ENCODE measurements around the gene RBM17.
"Not testable (repeated sequence)": the region's sequence is repeated elsewhere in the genome, so short reads cannot be mapped to it uniquely, and the experiment has no call there.

The RBM17 gene

DNA sequence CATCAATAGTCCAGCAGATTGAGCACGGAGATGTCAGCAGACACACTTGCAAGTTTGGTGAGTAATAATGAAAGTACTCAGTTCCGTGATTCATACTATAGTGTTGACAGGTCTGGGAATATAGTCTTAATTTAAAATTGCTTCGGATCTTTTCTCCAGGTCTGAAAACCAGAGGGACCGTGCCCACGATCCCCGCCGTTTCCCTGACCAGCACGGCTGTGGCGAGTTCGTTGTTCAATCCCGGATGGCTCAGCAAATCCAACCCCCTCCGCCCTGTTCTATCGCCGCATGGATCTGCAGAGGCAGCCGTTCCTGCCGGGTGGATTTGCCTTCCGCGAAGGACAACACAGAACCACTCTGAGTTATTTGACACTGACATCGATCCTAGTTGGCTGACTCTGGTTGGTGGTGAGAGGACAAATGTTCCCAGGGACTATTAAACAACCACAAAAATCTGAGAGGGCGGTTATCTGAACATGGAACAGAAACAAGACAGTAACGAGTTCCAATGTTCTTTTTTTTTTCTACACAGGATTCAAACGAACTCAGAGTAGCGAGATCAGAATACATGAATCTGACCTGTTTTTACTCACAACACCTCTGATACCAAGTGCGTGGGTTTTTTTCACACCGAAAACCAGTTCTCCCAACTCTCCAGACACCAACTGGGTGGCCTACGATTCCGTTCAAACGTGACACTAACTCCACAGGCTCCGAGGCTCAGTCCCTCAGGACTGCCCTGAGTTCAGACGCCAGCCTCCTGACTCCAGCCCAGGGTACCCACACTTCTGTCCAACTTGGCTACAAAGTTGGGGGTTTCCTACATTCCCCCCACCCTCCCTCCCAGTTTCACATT, 52.7 kb downstream of the RBM17 start:
- intact Hi-C loops (cut with DNase I): no loop called here
- DNase-seq: no peak

DNA sequence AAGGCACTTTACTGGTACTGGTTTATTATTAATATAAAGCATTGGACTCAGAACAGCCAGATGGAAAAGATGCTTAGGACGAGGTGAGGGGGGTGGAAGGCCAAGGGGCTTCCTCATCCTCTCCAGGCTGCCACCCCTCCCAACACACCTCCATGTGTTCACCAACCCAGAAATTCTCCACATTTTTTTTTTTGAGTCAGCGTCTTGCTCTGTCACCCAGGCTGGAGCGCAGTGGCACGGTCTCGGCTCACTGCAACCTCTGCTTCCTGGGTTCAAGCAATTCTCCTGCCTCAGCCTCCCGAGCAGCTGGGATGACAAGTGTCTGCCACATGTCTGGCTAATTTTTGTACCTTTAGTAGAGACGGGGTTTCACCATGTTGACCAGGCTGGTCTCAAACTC, 53.4 kb downstream of the RBM17 start:
- intact Hi-C loops (cut with DNase I); DNase-seq: not testable (repeated sequence)

GRCh38 chr10:6142644-6143043, 53.8 kb downstream of the RBM17 start:
- DNase-seq: no peak
- intact Hi-C loops (cut with DNase I): no loop called here

DNA sequence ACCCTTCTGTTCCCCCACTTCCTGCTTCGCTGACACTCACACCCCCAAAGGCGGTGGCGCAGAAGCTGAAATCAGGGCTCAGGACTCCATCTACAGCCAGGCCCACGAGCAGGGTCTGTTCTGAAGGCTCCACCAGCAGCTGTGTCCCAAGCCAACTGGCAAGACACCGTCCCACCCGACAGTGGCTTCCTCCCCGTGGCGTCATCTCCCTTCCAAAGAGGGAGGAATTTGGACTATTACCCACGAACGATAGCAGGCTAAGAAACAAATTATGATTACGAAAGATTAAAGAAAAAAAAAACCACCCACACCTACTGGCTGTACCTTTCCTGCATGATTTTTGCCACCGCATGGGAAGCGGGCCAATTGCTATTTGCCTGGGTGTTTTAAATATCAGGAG, 54.3 kb downstream of the RBM17 start:
- DNase-seq: no peak
- intact Hi-C loops (cut with DNase I): no loop called here

DNA sequence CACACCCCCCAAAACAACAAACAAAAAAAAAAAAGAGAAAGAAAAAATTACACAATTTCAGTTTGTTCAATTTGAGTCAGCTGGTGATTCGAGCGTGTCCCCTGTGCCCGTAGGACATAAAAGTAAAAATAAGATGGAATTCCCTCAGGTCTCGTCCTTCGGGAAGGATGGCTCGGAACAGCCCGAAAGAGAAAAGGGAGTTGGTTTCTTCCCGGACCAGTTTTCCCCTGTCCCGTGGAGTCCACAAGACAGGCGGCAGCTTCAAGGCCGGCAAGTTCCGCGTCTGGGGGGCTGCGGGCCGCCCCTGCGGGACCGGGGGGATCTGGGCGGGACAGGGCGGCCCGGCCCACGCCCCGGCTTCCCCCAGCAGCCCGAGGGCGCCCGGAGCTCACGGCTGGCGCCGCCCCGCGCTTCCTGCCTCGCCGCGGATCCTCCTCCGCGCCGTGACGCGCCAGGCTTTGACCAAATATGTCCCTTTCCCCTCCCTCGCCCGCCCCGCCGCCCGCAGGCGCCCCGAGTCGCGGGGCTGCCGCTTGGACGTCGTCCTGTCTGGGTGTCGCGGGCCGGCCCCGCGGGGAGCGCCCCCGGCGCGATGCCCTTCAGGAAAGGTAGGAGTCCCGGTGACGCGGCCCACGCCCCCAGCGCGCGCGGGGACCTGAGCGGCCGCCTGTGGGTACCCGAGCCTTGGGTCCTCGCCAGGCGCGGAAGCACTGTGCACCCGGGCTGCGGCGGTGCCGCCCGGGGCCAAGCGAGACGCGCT, 55.8 kb downstream of the RBM17 start:
- intact Hi-C loops (cut with DNase I): no loop called here
- DNase-seq: peak; percentile 62 to 95 (median 90)

DNA sequence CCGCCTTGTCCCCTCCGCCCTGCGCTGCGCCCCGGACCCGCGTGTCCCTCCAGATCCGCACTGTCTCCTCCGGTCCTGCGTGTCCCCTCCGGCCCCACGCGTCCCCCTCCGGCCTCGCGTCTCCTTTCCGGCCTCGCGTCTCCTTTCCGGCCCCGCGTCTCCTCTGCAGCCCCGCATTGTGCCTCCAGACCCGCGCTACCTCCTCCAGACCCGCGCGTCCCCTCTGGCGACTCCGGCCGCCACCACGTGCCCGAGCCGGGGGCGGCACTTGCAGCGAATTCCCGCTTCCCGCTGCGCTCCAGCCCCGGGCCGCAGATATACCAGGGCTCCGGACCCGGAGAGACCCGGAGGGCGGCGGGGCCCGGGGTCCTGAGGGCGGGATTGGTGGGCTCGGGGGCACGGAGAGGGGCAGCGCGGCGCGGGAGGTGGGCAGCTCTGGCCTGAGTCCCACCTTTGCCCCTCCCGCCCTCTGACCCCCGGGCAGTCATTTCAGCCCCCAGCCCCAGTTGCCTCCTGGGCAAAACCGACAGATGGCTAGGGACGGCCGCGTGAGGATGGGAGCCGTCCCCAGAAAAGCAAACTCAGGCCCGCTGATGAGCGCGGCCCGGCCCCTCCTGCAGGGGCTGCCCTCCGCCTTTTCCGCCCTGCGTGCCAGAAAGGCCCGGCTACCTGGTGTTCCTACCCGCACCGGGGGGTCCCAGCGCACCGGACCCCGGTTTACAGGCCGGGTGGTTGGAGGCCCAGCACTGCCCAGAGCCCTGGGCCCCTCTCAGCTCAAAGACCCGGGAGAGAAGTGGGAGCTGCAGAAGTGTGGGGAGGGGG, 56.5 kb downstream of the RBM17 start:
- peak in 11 of 42 donors; percentile 18 to 57 (median 40) for DNase-seq
- intact Hi-C loops (cut with DNase I): no loop called here

DNA sequence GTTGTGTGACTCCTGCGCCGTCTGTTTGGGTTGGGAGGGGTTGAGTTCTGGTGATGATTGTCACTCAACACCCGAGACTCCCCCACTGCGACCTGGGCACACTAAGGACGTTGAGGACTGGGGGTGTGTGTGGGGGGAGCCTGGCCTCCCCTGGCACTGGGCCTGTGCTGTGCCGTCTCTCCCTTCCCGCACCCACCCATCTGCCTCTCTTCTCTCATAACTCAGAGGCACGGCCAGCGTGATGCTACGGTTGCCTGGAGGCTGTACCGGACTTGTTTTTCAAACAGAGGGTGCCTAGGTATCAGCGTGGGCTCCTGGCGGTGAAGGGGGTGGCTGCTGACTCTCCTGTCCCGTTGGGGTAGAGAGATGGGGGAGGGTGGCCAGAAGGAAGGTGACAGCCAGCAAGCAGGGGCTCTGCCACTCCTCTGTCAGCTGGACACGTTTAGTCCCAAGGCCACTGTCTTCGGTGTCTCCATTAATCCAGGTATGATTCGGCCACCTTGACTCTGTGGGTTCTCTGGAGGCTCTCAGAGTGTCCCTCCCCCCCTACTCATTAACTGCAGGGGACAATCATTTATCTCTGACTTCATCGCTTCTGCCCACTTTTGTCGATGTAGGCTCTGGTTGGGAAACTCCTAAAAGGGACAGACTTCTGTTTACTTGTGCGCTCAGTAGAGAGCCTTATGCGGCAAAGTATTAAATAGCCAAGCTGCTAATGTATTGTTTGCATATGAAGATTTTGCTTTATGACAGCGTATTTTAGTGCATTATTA, 57.4 kb downstream of the RBM17 start:
- DNase-seq: no peak
- intact Hi-C loops (cut with DNase I): no loop called here

GRCh38 chr10:6146921-6147320, 58.1 kb downstream of the RBM17 start:
- intact Hi-C loops (cut with DNase I): no loop called here
- DNase-seq: peak in 1 of 42 donors; percentile 15

DNA sequence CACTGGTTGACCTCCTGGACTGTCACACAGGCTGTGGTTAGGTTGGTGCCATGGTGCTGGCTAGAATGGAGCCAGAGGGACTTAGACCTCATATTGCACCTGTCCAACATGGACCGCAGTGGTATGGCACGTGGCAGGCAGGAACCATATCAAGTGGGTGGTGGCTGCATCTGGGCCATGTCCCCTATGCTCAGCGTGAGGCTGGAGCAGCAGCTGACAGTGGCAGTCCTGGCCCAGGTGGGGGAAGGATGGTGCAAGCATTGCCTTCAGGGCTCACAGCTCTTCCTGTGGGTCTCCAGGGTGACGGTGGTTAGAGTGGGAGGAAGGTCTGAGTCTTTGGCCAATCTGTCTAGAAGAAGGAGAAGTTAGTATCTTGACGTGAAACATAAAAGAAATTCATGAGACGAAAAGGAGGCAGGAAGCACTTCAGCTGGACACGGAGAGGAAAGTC, 59.4 kb downstream of the RBM17 start:
- intact Hi-C loops (cut with DNase I): no loop called here

DNA sequence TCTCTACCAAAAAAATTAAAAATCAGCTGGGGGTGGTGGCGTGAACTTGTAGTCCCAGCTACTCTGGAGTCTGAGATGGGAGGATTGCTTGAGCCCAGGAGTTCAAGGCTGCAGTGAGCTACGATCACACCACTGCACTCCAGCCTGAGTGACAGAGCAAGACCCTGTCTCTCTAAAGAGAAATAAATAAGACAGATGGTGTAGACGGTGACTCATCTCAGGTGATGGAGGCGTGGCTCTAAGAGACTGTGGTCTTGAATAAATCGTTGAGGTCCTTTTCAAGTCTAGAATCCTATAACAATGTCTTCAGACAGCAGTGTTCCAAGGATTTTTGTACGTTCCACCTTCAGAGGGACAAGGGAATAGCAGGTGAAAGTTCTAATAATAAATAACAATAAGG, 60.1 kb downstream of the RBM17 start:
- no peak for DNase-seq
- intact Hi-C loops (cut with DNase I): no loop called here

More for the DNA sequence above, 59.4 kb downstream of the RBM17 start:
- no peak for DNase-seq

- intact Hi-C loops (cut with DNase I): loop anchor here (5.0 kb wide), 1 partner anchor 39 kb away; no protein-coding TSS in a partner anchor
- peak in 41 of 42 donors; percentile 48 to 88 (median 75) for DNase-seq
Observed at GRCh38 chr10:6151087-6151977, 62.5 kb downstream of the RBM17 start.

- intact Hi-C loops (cut with DNase I): loop anchor here (5.0 kb wide), 1 partner anchor 42 kb away; no protein-coding TSS in a partner anchor
Observed at GRCh38 chr10:6153845-6154244, 65.0 kb downstream of the RBM17 start.

DNA sequence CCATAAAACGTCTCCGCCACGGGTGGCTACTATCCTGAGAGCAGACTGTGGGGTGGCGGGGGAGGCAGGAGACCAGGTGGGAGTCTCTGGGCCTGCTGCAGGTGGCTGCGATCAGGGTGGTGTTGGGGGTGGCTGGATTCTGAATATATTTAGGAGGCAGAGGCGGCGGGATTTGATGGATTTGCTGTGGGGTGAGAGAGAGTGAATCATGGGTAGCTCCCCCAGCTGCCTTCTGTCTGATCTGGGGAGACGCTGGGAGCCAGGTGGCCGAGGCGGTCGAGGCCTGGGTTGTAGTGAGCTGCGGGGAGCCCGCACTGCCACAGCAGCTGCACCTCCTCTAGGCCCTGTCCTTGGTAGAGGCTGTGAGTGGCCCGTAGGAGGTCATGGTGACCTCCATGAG, 65.7 kb downstream of the RBM17 start:
- intact Hi-C loops (cut with DNase I): loop anchor here (5.0 kb wide), 1 partner anchor 42 kb away; no protein-coding TSS in a partner anchor
- peak in 32 of 42 donors; percentile 28 to 85 (median 56) for DNase-seq

More at GRCh38 chr10:6153845-6154244, 65.0 kb downstream of the RBM17 start:
- no peak for DNase-seq

- no peak for DNase-seq
- intact Hi-C loops (cut with DNase I): no loop called here
Observed at GRCh38 chr10:6158276-6158675, 69.4 kb downstream of the RBM17 start.

DNA sequence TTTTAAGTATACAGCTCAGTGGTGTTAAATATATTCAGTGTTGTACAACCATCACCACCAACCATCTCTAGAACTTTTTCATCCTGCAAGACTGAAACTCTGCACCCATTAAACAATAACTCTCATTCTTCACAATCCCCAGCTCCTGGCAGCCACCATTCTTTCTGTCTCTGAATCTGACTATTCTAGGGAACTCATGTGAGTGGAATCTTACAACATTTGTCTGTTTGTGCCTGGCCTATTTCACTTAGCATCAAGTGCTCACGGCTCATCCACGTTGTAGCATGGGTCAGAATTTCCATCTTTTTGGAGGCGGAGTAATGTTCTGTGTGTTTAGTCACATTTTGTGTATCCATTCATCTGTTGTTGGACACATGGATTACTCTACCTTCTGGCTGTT, 73.1 kb downstream of the RBM17 start:
- peak in 16 of 42 donors; percentile 33 to 80 (median 54) for DNase-seq
- intact Hi-C loops (cut with DNase I): loop anchor here (5.0 kb wide), 2 partner anchors 40 to 75 kb away; partner anchors contain the start of genes PFKFB3 and RBM17

DNA sequence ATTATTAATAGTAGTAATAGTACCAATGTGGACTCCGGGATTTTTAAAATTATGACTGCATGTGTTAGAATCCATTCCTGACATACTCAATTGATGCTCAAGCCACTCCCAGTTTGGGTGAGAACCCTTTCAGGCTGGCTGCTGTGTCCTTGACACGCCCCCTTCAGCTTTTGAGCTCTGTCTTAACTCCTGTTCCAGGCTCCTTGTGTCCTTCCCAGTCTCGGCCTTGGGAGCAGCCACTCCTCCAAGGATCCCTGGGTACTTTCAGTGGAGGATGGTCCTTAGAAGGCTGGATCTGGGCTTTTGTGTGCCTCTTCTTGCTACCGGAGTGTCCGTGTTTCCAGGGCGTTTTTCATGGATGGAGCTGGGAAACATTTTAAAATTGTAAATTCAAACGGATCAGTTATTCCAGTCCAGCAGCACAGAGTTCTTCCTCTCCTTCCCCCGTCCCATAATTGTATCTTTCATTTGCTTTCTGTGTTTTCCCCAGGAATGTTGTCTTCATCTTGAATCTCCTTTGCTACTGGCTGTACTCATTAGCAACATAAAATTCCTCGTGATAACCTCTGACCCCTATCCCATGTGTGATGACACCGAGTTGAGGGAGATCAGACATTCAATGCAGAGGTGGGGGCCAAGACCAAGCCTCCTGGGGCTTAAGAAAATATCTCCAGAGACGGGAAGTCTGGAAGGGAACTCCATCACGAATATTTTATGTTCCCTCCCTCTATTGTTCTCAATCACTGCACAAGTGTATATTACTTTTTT, 73.9 kb downstream of the RBM17 start:
- intact Hi-C loops (cut with DNase I): loop anchor here (5.0 kb wide), 2 partner anchors 40 to 75 kb away; partner anchors contain the start of genes PFKFB3 and RBM17
- peak in 1 of 42 donors; percentile 17 for DNase-seq
